Endothelial cell of umbilical vein (primary cell): ENCODE measurements around the gene CERS6. TPM values are rescaled to one million over a fixed set of nuclear protein-coding genes. Genes with fewer than 3 reads are reported as not detected.

Source experiments
- BruUV-seq: library from RNA; stranded (reverse); fragments of 400-500 nt; replicated peaks from 2 replicates; lab custom pipeline; 2021; lab: Mats Ljungman, UMichigan
- CTCF ChIA-PET: fragments of 300-600, 350-600 bp; sonication (Branson Sonifier 250); formaldehyde crosslinking; loops from one replicate; lab custom pipeline; 2021; ENCODE audit warnings: antibody characterized with exemption, inconsistent platforms; lab: Charles Lee
- POLR2A ChIA-PET: fragments of 300-600, 350-600 bp; sonication (Branson Sonifier 250); formaldehyde crosslinking; loops from one replicate; lab custom pipeline; 2021; ENCODE audit warnings: antibody characterized with exemption, inconsistent platforms; lab: Charles Lee
- DNase-seq: peaks from one replicate; pipeline ENCODE4 v3.0.0-alpha.2; 2011; ENCODE audit warnings: low read depth, low spot score
- FAIRE-seq: peaks from 2 replicates; lab custom pipeline; 2011; peaks lifted over from hg19 to GRCh38; lab: Jason Lieb, UNC
- H2AFZ ChIP-seq: 2 replicates; pipeline ENCODE4 v1.6.0; 2012; ENCODE audit warnings: low read depth, low read length, control low read depth, inconsistent platforms
- H3K27ac ChIP-seq: 2 replicates; pipeline ENCODE4 v1.5.1; 2011; ENCODE audit warnings: low read depth, mild to moderate bottlenecking, control low read depth, low read length, moderate library complexity; ENCODE audit not compliant: insufficient read depth
- H3K27me3 ChIP-seq, 2 experiments: 2 replicates each; pipeline versions ENCODE4 v1.6.0 to v1.6.1; 2011; ENCODE audit warnings: low read length in 2 of 2, mixed read lengths in 1 of 2; ENCODE audit not compliant: control insufficient read depth in 2 of 2, insufficient read depth in 2 of 2
- H3K36me3 ChIP-seq, 2 experiments: 2 replicates in 1 of 2; 3 replicates in 1 of 2; pipeline ENCODE4 v1.5.1; 2011; ENCODE audit warnings: low read length in 2 of 2, mild to moderate bottlenecking in 1 of 2, moderate library complexity in 1 of 2; ENCODE audit not compliant: control insufficient read depth in 2 of 2, insufficient read depth in 2 of 2; ENCODE audit errors: extremely low read depth in 1 of 2
- H3K4me1 ChIP-seq: 3 replicates; pipeline ENCODE4 v1.5.1; 2011; ENCODE audit warnings: mild to moderate bottlenecking, low read length; ENCODE audit not compliant: control insufficient read depth, insufficient read depth; ENCODE audit errors: extremely low read depth
- H3K4me2 ChIP-seq: 2 replicates; pipeline ENCODE4 v1.6.1; 2011; ENCODE audit warnings: low read length, control low read depth, mixed read lengths; ENCODE audit not compliant: insufficient read depth
- H3K4me3 ChIP-seq, 3 experiments: fragments of 200-600 bp in 1 of 3; sonication (generic), shearing (Covaris generic) in 1 of 3; replicated peaks in 1 of 3; 2 replicates each; pipeline ENCODE4 v1.5.1; 2011 to 2016; ENCODE audit warnings: control low read depth in 3 of 3, low read length in 3 of 3, mild to moderate bottlenecking in 2 of 3, inconsistent platforms in 1 of 3, low read depth in 1 of 3, moderate library complexity in 1 of 3; ENCODE audit not compliant: insufficient read depth in 1 of 3
- H3K79me2 ChIP-seq: 2 replicates; pipeline ENCODE4 v1.6.0; 2012; ENCODE audit warnings: low read length, inconsistent platforms; ENCODE audit not compliant: control insufficient read depth, insufficient read depth
- H3K9ac ChIP-seq: replicated peaks from 2 replicates; pipeline ENCODE3; 2011; ENCODE audit warnings: low read length, control low read depth; ENCODE audit not compliant: insufficient read depth; ENCODE audit errors: extremely low read depth
- H3K9me1 ChIP-seq: replicated peaks from 3 replicates; pipeline ENCODE4 v1.6.0; 2011; ENCODE audit warnings: mild to moderate bottlenecking, low read length; ENCODE audit not compliant: control insufficient read depth, insufficient read depth; ENCODE audit errors: extremely low read depth
- H3K9me3 ChIP-seq: replicated peaks from 2 replicates; pipeline ENCODE4 v1.5.1; 2012; ENCODE audit warnings: low read length, inconsistent platforms; ENCODE audit not compliant: control insufficient read depth, insufficient read depth
- H4K20me1 ChIP-seq: replicated peaks from 2 replicates; pipeline ENCODE3; 2011; ENCODE audit warnings: mild to moderate bottlenecking, low read length; ENCODE audit not compliant: control insufficient read depth, insufficient read depth; ENCODE audit errors: extremely low read depth
- EZH2 ChIP-seq: IDR thresholded peaks from 2 replicates; pipeline ENCODE4 v1.6.1; 2012; ENCODE audit warnings: borderline replicate concordance, low read depth, mild to moderate bottlenecking, moderate library complexity, low read length, inconsistent platforms; ENCODE audit not compliant: severe bottlenecking
- FOS ChIP-seq: IDR thresholded peaks from 2 replicates; pipeline ENCODE4 v1.6.1; 2011; ENCODE audit warnings: mild to moderate bottlenecking, low read length, moderate library complexity, borderline replicate concordance; ENCODE audit not compliant: insufficient read depth
- GATA2 ChIP-seq: IDR thresholded peaks from 2 replicates; pipeline ENCODE4 v1.7.0; 2011; ENCODE audit warnings: low read depth, mild to moderate bottlenecking, moderate library complexity, mixed read lengths, low read length; ENCODE audit not compliant: insufficient read length, insufficient read depth
- JUN ChIP-seq: IDR thresholded peaks from 2 replicates; pipeline ENCODE4 v1.6.1; 2011; ENCODE audit warnings: borderline replicate concordance, low read depth; ENCODE audit not compliant: insufficient read length, insufficient read depth
- MYC ChIP-seq: IDR thresholded peaks from one replicate; pipeline ENCODE4 v1.6.1; 2011; ENCODE audit warnings: mild to moderate bottlenecking, low read depth, low read length
- POLR2A ChIP-seq: IDR thresholded peaks from 2 replicates; pipeline ENCODE4 v1.6.1; 2012; ENCODE audit warnings: low read depth, mild to moderate bottlenecking, control low read depth, low read length
- POLR2AphosphoS5 ChIP-seq: IDR thresholded peaks from 2 replicates; pipeline ENCODE4 v1.6.1; 2012; ENCODE audit warnings: low read depth, mild to moderate bottlenecking, control low read depth, low read length, moderate library complexity; ENCODE audit not compliant: insufficient read depth
- dilution Hi-C: fragments of 300-500 bp; cut with MboI; formaldehyde crosslinking; loops from one replicate; pipeline ENCODE4 v1.15.0; 2019; ENCODE audit warnings: low sequenced_read_pairs; ENCODE audit not compliant: extremely low pct_ligation_motif_present
- intact Hi-C: fragments of 100-400 bp; cut with micrococcal nuclease; formaldehyde crosslinking; loops from one replicate; pipeline ENCODE4 v1.10.0; 2022
- polyA plus RNA-seq, 4 experiments: library from polyadenylated mRNA; depleted of rRNA in 3 of 4; stranded (reverse) in 3 of 4; unstranded in 1 of 4; fragments of >200 nt; gene quantifications; 2 replicates each; pipeline versions ENCODE4 v1.2.1 to v1.2.3, GENCODE V29; 2011 to 2012; ENCODE audit warnings: missing spikeins in 1 of 4
- total RNA-seq: library from RNA; stranded (reverse); gene quantifications from 2 replicates; pipeline ENCODE4 v1.2.3, GENCODE V29; 2021
- TF ChIP-seq, protein P1 (sequence below), 2 donors: IDR thresholded peaks; 1 replicate in 1 of 2; 2 replicates in 1 of 2; pipeline ENCODE4 v1.5.1; 2011; ENCODE audit warnings: low read length in 2 of 2, mild to moderate bottlenecking in 2 of 2, moderate library complexity in 2 of 2, control low read depth in 1 of 2, inconsistent platforms in 1 of 2, low read depth in 1 of 2; ENCODE audit not compliant: insufficient read depth in 1 of 2; ENCODE audit errors: extremely low read depth in 1 of 2
- TF ChIP-seq, protein P2 (sequence below): IDR thresholded peaks from 2 replicates; pipeline ENCODE4 v1.6.1; 2011; ENCODE audit not compliant: insufficient read depth, insufficient read length

CERS6 gene
- total and polyA plus RNA-seq, 2 donors (not counting 3 experiments of a cell fraction or from before 2014, with no cell fraction given) = 2.7 to 11.7 TPM

DNA sequence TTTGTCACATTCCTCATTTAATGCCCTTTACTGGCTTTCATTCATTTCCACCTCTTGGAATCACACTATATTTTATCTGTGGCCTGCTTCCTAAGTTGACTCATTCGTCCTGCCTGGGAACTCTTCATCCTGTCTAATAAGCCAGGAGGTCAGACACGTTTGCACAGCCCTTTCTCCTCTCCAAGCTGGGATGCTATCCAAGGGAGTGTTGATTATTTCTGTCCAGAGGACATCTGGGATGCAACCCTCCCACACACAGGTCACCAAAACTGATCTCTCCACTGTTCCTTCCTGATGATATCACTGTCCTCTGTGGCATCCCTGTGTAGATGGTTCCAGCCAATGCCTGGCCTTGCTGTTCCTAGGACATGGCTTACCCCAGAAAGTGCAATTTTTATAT lies 266.5 kb downstream of the CERS6 start:
- CTCF ChIA-PET = no interaction called here
- POLR2A ChIA-PET = no interaction called here
- no peak overlapping the region for H2AFZ ChIP-seq
- H3K9ac ChIP-seq = no peak overlapping the region
- H3K36me3 ChIP-seq = no peaks in the 10 kb centered on the region
- intact Hi-C loops = no loop called here
- H4K20me1 ChIP-seq = no peaks in the 10 kb centered on the region
- FAIRE-seq = peak; percentile 79
- no TSS peak for BruUV-seq
- H3K79me2 ChIP-seq = no peaks in the 10 kb centered on the region
- peak overlapping the region; percentile 11 for H3K27ac ChIP-seq
- H3K27me3 ChIP-seq = no peaks in the 10 kb centered on the region
- TF ChIP-seq, protein P1, sequence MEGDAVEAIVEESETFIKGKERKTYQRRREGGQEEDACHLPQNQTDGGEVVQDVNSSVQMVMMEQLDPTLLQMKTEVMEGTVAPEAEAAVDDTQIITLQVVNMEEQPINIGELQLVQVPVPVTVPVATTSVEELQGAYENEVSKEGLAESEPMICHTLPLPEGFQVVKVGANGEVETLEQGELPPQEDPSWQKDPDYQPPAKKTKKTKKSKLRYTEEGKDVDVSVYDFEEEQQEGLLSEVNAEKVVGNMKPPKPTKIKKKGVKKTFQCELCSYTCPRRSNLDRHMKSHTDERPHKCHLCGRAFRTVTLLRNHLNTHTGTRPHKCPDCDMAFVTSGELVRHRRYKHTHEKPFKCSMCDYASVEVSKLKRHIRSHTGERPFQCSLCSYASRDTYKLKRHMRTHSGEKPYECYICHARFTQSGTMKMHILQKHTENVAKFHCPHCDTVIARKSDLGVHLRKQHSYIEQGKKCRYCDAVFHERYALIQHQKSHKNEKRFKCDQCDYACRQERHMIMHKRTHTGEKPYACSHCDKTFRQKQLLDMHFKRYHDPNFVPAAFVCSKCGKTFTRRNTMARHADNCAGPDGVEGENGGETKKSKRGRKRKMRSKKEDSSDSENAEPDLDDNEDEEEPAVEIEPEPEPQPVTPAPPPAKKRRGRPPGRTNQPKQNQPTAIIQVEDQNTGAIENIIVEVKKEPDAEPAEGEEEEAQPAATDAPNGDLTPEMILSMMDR (IDR thresholded peaks at IDR 0.05; ENCODE audit: extremely low read depth in 1 of 2, insufficient read depth in 1 of 2, low read depth in 1 of 2, low read length in 2 of 2) = no peak
- TF ChIP-seq POLR2AphosphoS5 (no peak), JUN (no peak), GATA2 (peak; percentile 87), FOS (peak; percentile 94), MYC (no peak), EZH2 (no peak), POLR2A (no peak)
- TF ChIP-seq, protein P2, sequence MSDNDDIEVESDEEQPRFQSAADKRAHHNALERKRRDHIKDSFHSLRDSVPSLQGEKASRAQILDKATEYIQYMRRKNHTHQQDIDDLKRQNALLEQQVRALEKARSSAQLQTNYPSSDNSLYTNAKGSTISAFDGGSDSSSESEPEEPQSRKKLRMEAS = no peak
- H3K9me1 ChIP-seq = no peaks in the 10 kb centered on the region
- dilution Hi-C loops = no loop called here
- no peak overlapping the region for H3K4me3 ChIP-seq
- peak overlapping the region; percentile 8 for H3K4me2 ChIP-seq
- H3K4me1 ChIP-seq = peaks cover 18% of the 10 kb centered on the region
- DNase-seq = peak; percentile 70
- no peaks in the 10 kb centered on the region for H3K9me3 ChIP-seq
